Dendritic cell treated with granulocyte-macrophage colony-stimulating factor and Interleukin-4, amounts not matched to agents 40 ng/mL and 50 ng/mL, for 4 days (primary cell): ENCODE measurements around the gene TFDP1.
A peak's percentile ranks its signal among the peaks of the same experiment; 100 is the strongest.

ENCODE experiments used
- H3K27ac Mint-ChIP-seq: one replicate; pipeline ENCODE4 v1.8.0; 2022; ENCODE audit warnings: mild to moderate bottlenecking, mixed read lengths
- H3K27me3 Mint-ChIP-seq: one replicate; pipeline ENCODE4 v1.8.0; 2022; ENCODE audit warnings: mild to moderate bottlenecking, mixed read lengths
- H3K36me3 Mint-ChIP-seq: one replicate; pipeline ENCODE4 v1.8.0; 2022; ENCODE audit warnings: low read depth, mixed read lengths
- H3K4me1 Mint-ChIP-seq: one replicate; pipeline ENCODE4 v1.8.0; 2022; ENCODE audit warnings: low read depth, mixed read lengths
- H3K4me3 Mint-ChIP-seq: one replicate; pipeline ENCODE4 v1.8.0; 2022; ENCODE audit warnings: mild to moderate bottlenecking, moderate library complexity, mixed read lengths
- H3K9me3 Mint-ChIP-seq: one replicate; pipeline ENCODE4 v1.8.0; 2022; ENCODE audit warnings: mixed read lengths
- intact Hi-C: fragments of 100-400 bp; cut with micrococcal nuclease; formaldehyde crosslinking; loops from one replicate; pipeline ENCODE4 v1.15.0; 2022

The TFDP1 gene

GRCh38 chr13:113625965-113626721 lies 41.6 kb downstream of the TFDP1 start:
- H3K9me3 Mint-ChIP-seq: no peaks in the 10 kb centered on the region
- no peaks in the 10 kb centered on the region for H3K27me3 Mint-ChIP-seq
- peaks cover 88% of the 10 kb centered on the region for H3K36me3 Mint-ChIP-seq

GRCh38 chr13:113627136-113627535 lies 42.6 kb downstream of the TFDP1 start:
- Mint-ChIP-seq H3K4me3 (no peak overlapping the region), H3K4me1 (peaks cover 9% of the 10 kb centered on the region), H3K9me3 (no peaks in the 10 kb centered on the region), H3K27ac (no peak overlapping the region), H3K36me3 (peaks cover 90% of the 10 kb centered on the region), H3K27me3 (no peaks in the 10 kb centered on the region)
- intact Hi-C loops: no loop called here

More at GRCh38 chr13:113625965-113626721, 41.6 kb downstream of the TFDP1 start:
- intact Hi-C loops: no loop called here
- H3K27ac Mint-ChIP-seq: no peak overlapping the region
- no peak overlapping the region for H3K4me3 Mint-ChIP-seq
- peaks cover 9% of the 10 kb centered on the region for H3K4me1 Mint-ChIP-seq

- H3K27me3 Mint-ChIP-seq: no peaks in the 10 kb centered on the region
- peaks cover 93% of the 10 kb centered on the region for H3K36me3 Mint-ChIP-seq
- intact Hi-C loops: no loop called here
- no peaks in the 10 kb centered on the region for H3K9me3 Mint-ChIP-seq
- no peak overlapping the region for H3K4me3 Mint-ChIP-seq
- peak overlapping the region; percentile 6 for H3K27ac Mint-ChIP-seq
- peaks cover 9% of the 10 kb centered on the region for H3K4me1 Mint-ChIP-seq
These were observed 44.0 kb downstream of the TFDP1 start for GRCh38 chr13:113628291-113629270.

GRCh38 chr13:113629866-113630265 lies 45.3 kb downstream of the TFDP1 start:
- Mint-ChIP-seq H3K4me3 (no peak overlapping the region), H3K36me3 (peaks cover 93% of the 10 kb centered on the region), H3K27ac (no peak overlapping the region), H3K27me3 (no peaks in the 10 kb centered on the region), H3K4me1 (peaks cover 9% of the 10 kb centered on the region), H3K9me3 (no peaks in the 10 kb centered on the region)
- intact Hi-C loops: no loop called here

GRCh38 chr13:113630296-113630695 lies 45.7 kb downstream of the TFDP1 start:
- Mint-ChIP-seq H3K4me3 (no peak overlapping the region), H3K27me3 (no peaks in the 10 kb centered on the region), H3K36me3 (peaks cover 93% of the 10 kb centered on the region), H3K27ac (no peak overlapping the region), H3K4me1 (peaks cover 9% of the 10 kb centered on the region), H3K9me3 (no peaks in the 10 kb centered on the region)
- intact Hi-C loops: no loop called here

GRCh38 chr13:113630804-113631203 lies 46.3 kb downstream of the TFDP1 start:
- no peak overlapping the region for H3K4me3 Mint-ChIP-seq
- no peaks in the 10 kb centered on the region for H3K9me3 Mint-ChIP-seq
- H3K27ac Mint-ChIP-seq: no peak overlapping the region
- peaks cover 9% of the 10 kb centered on the region for H3K4me1 Mint-ChIP-seq
- intact Hi-C loops: no loop called here
- no peaks in the 10 kb centered on the region for H3K27me3 Mint-ChIP-seq
- H3K36me3 Mint-ChIP-seq: peaks cover 93% of the 10 kb centered on the region

GRCh38 chr13:113631341-113632095 lies 47.0 kb downstream of the TFDP1 start:
- Mint-ChIP-seq H3K36me3 (peaks cover 96% of the 10 kb centered on the region), H3K4me3 (no peak overlapping the region), H3K27ac (no peak overlapping the region), H3K9me3 (no peaks in the 10 kb centered on the region), H3K4me1 (peaks cover 9% of the 10 kb centered on the region), H3K27me3 (no peaks in the 10 kb centered on the region)
- intact Hi-C loops: no loop called here

- H3K4me1 Mint-ChIP-seq: peaks cover 9% of the 10 kb centered on the region
- no peaks in the 10 kb centered on the region for H3K27me3 Mint-ChIP-seq
- H3K36me3 Mint-ChIP-seq: peaks cover 98% of the 10 kb centered on the region
- H3K4me3 Mint-ChIP-seq: no peak overlapping the region
- H3K9me3 Mint-ChIP-seq: peaks cover 13% of the 10 kb centered on the region
- intact Hi-C loops: no loop called here
- H3K27ac Mint-ChIP-seq: no peak overlapping the region
These were observed 48.3 kb downstream of the TFDP1 start for GRCh38 chr13:113632706-113633484.

GRCh38 chr13:113633485-113633873 lies 48.9 kb downstream of the TFDP1 start:
- intact Hi-C loops: no loop called here
- no peak overlapping the region for H3K27ac Mint-ChIP-seq
- H3K4me1 Mint-ChIP-seq: peaks cover 6% of the 10 kb centered on the region
- peaks cover 97% of the 10 kb centered on the region for H3K36me3 Mint-ChIP-seq
- H3K4me3 Mint-ChIP-seq: no peak overlapping the region
- peaks cover 15% of the 10 kb centered on the region for H3K9me3 Mint-ChIP-seq
- no peaks in the 10 kb centered on the region for H3K27me3 Mint-ChIP-seq

- H3K4me1 Mint-ChIP-seq: no peaks in the 10 kb centered on the region
- H3K36me3 Mint-ChIP-seq: peaks cover 97% of the 10 kb centered on the region
- H3K27me3 Mint-ChIP-seq: no peaks in the 10 kb centered on the region
- H3K27ac Mint-ChIP-seq: no peak overlapping the region
- H3K4me3 Mint-ChIP-seq: no peak overlapping the region
- intact Hi-C loops: no loop called here
- H3K9me3 Mint-ChIP-seq: peaks cover 25% of the 10 kb centered on the region
These were observed 49.9 kb downstream of the TFDP1 start for GRCh38 chr13:113634279-113635047.

- peaks cover 97% of the 10 kb centered on the region for H3K36me3 Mint-ChIP-seq
- intact Hi-C loops: no loop called here
- H3K4me3 Mint-ChIP-seq: no peak overlapping the region
- no peaks in the 10 kb centered on the region for H3K4me1 Mint-ChIP-seq
- H3K27me3 Mint-ChIP-seq: no peaks in the 10 kb centered on the region
- peaks cover 31% of the 10 kb centered on the region for H3K9me3 Mint-ChIP-seq
- no peak overlapping the region for H3K27ac Mint-ChIP-seq
These were observed 50.5 kb downstream of the TFDP1 start for GRCh38 chr13:113635048-113635420.

- Mint-ChIP-seq H3K27ac (no peak overlapping the region), H3K27me3 (no peaks in the 10 kb centered on the region), H3K4me3 (no peak overlapping the region), H3K4me1 (no peaks in the 10 kb centered on the region), H3K36me3 (peaks cover 98% of the 10 kb centered on the region), H3K9me3 (peaks cover 37% of the 10 kb centered on the region)
- intact Hi-C loops: no loop called here
These were observed 51.2 kb downstream of the TFDP1 start for GRCh38 chr13:113635709-113636108.
